Stimulated activated CD4-positive, alpha-beta T cell treated with anti-CD3 and anti-CD28 coated beads, TNF-alpha, amount 100 ng/mL, for 24 hours (primary cell): Measurements from ENCODE around the gene HMGCR.

ENCODE experiments used
- DNase-seq, 3 experiments: peaks; one replicate each; pipeline ENCODE4 v3.0.0-alpha.2; 2020; ENCODE audit warnings: low read depth in 3 of 3

HMGCR gene

DNA sequence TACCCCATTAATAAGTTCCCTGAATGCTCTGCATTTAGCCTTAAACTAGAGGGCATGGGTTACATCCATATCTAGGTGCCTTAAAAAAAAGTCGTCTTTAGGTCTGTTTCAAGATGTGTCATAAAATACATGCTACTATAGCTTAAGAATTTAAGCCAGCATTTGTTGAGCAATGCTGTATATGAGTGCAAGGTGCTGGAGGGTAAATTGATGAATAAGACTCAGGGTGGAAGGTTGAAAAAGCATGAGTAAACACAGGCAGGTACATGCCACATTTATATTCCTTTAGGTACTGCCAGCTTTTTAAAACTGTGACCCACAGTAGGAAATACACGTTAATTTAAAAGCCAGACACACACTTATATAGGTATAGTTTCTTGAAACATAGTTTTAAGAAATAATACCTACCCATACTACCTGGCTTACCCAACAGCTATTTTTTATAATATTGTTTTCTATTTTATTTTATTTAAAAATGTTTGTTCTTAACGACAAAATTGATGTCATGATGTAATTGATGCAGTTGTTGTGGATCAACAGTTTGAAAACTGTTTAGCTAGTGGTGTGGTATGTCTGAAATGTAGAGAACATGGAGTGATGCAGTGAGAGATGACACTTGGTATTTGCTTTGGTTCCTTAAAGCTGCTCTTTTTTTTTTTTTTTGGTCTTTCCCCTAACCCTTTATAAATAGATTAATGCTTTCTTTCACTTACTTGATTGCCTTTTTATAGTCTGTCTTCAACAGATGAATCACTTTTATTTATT, 3.9 kb downstream of the HMGCR start:
- no peak for DNase-seq

DNA sequence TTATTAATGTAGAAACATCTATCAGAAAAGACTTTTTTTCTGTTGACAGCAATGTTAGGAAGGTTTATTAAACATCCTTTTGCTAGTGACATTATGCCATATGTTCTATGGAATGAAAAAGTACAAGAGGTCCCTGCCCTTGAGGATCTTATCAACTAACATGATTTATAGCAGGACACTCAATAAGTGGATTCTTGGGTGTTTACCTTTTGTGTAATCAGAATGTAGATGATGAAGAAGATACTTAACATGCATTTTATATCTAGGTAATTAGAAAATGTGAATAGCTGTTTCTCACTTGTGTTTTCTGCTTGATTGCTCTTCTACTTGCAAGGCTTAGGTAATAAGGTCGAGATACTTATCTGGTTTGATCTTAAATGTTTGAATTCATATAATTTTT, 4.9 kb downstream of the HMGCR start:
- no peak for DNase-seq

DNA sequence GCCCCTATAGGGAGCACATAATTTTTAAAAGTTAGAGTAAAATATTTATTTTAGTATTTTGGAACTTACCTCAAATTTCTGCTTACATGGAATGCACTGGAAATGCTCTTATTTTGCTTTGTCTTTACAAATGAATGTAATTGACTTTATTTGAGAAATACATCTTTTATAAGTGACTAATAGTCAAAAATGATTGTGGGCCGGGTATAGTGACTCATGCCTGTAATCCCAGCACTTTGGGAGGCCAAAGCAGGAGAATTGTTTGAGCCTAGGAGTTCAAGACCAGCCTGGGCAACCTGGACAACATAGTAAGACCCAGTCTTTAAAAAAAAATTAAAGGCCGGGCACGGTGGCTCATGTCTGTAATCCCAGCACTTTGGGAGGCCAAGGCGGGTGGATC, 5.8 kb downstream of the HMGCR start:
- DNase-seq: no peak

DNA sequence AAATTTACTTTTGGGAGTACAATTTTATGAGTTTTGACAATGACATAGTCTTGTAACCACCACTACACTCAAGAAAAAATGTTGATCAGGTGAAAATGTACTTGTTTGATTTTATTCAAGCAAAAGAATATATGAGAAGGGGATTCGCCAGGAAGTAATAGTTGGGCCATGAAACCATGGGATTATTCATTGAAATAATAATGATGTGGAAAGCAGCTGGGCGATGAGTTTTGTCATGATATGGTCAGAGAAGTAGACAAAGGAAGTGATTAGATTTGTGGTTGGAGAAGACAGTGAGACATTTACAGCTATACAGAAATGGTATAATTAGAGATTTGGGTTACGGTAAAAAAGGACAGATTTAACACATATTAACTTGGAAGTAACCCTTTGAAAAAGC, 11.2 kb downstream of the HMGCR start:
- DNase-seq: no peak

DNA sequence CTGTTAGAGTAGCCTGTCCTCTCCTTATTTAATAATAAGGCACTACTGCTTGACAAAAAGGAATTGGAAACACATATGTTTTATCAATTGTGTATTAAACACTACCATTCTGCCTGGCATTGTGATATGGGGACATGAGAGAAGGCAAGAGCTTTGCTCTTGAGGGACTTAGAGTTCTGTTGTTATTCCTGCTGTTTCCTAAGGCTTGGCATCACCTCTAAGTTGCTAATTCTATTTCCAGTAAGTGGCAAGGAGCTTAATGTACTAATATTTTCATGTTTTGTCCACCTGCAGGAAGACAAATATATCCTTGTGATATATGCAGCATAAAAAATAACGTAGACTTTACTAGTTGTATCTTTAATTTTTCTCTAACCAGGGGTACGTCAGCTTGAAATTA, 12.6 kb downstream of the HMGCR start:
- DNase-seq: no peak

GRCh38 chr5:75351139-75351926, 14.3 kb downstream of the HMGCR start:
- DNase-seq: no peak

DNA sequence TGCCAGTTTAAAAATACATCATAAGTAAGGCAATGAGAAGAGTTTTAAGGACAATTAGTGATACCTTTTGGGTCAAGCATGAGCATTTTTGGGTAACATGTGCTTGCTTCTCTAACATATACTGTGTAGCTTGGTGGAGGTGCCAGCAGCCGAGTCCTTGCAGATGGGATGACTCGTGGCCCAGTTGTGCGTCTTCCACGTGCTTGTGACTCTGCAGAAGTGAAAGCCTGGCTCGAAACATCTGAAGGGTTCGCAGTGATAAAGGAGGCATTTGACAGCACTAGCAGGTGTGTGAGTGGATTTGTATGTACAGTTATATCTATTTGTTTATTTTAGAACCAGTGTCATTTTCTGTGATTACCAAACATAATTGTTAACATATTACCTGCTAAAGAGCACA, 18.2 kb downstream of the HMGCR start:
- DNase-seq: no peak

DNA sequence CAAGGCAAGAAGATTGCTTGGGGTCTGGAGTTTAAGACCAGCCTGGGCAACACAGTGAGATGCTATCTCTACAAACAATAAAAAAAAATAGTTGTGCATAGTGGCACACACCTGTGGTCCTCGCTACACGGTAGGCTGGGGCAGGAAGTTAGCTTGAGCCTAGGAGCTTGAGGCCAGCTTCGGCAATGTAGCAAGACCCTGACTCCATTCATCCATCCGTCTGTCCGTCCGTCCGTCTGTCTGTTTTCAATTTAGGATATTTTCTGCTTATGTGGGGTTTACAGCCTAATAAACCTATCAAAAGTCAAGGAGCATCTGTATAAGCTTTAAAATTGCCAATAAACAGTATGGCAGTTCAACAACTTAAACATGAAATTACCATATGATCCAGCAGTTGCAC, 19.7 kb downstream of the HMGCR start:
- DNase-seq: no peak

- no peak for DNase-seq
Measured at GRCh38 chr5:75358117-75358516, 21.1 kb downstream of the HMGCR start.

- DNase-seq: no peak
Measured at GRCh38 chr5:75361310-75361709, 24.3 kb downstream of the HMGCR start.

DNA sequence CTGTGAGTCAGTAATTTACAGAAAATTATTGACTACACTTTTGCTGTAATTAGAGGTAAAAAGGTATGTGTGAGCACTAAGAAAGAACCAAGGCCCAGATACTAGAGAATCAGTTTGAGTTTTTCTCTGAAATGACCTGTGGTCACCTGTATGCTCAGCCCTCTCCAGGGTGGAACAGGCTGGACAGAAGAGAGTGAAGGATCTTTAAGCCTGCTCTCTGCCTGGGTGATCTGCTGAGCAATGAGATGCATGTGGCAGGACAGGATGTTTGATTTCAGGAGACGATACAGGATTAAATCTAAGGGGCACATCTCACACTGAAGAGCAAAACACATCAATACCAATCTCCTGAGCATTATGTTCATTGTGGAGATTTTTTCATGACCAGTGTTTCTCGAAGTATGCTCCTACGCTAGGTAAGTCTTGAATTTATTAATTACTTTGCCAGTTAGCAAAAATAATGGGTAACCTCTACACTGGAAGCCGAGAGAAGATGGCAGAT, 25.5 kb downstream of the HMGCR start:
- no peak for DNase-seq

- no peak for DNase-seq
Measured at GRCh38 chr5:75363111-75363510, 26.1 kb downstream of the HMGCR start.

DNA sequence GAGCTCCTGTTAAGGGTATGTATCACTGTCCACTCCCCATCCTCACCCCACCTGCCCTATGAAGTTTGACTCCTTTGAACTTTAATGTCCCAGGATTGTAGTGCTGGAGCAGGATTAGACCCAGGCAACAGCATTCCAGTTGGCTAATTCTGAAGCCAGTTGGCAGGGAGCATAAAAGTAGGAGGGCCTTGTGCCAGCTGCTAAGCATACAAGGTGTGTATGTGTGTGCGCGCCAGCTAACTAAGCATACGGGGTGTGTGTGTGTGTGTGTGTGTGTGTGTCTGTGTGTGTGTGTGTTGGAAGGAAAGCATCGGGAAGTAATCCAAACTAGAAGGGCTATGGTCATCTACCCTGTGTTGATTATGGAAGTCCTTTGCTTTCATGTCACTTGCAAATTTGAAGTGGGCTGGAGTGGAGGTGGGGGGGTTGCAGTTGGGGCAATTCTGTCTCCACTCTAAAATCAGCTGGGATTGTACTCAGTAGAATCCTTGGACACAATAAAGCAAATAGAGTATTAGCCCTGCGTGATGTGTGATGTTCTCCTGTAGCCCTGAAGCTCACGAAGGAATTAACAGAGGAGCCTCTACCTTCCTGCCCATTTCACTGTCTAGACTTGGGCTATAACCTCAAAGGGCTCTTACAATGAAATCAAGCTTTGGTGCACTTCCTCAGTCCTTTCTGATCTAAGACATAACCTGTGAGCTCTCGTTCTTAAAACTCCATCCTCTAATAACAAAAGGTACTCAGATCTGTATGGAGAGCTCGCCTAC, 26.9 kb downstream of the HMGCR start:
- DNase-seq: no peak

GRCh38 chr5:75364571-75365280, 27.7 kb downstream of the HMGCR start:
- DNase-seq: no peak

- DNase-seq: no peak
Measured at GRCh38 chr5:75365740-75366139, 28.7 kb downstream of the HMGCR start.

DNA sequence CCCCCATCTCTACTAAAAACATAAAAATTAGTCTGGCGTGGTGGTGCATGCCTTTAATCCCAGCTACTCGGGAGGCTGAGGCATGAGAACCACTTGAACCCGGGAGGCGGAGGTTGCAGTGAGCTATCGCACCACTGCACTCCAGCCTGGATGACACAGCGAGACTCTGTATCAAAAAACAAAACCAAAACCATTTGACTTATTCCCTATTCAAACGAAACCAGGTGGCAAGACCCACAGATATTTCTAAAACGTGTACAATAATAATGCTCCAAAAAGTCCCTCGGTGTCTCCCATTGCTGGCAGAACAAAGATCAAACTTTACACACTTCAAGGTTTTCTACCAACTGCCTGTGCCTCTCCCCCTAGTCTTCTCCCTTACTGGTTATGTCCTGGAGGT, 29.8 kb downstream of the HMGCR start:
- DNase-seq: no peak

DNA sequence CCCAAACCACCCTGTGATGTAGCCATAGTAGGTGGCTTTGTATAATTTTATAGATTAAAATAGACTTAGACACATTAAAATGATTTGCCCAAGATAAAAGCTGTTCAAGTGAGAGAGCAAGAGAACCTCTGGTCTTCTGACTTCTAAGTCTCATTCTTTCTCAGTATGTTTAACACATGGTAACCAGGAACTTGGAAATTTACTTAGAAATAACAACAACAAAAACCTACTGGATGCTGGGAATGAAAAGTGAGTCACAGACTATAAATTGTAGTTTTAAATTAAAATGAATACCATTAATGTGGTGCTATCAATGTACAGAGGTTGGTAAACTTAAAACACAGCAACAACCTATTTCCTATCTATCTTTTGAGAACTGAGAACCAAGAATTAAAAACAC, 30.4 kb downstream of the HMGCR start:
- DNase-seq: no peak

DNA sequence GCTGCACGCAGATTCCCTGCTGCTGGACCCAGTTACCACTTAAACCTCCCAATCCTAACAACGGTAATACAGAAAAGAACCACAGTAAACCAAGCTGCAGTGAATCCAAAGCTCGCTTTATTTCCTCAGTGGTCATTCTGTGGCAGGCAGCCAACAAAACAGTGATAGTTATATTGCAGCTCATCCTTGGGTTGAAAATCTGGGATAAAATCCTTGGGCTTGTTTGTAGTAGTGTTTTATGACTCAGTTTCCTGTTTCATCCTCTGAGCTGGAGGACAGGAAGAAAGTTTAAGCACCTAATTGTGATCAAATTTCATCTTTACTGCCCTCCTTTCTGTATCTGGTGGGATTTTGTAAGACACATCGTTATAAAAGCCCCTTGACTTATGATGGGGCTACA, 31.4 kb downstream of the HMGCR start:
- no peak for DNase-seq

- DNase-seq: no peak
Measured at GRCh38 chr5:75373862-75374261, 36.8 kb downstream of the HMGCR start.

GRCh38 chr5:75374394-75374814, 37.4 kb downstream of the HMGCR start:
- DNase-seq: no peak

GRCh38 chr5:75375414-75375813, 38.4 kb downstream of the HMGCR start:
- no peak for DNase-seq

GRCh38 chr5:75380099-75380498, 43.1 kb downstream of the HMGCR start:
- DNase-seq: no peak
